ENCODE data around the gene TMUB1. TPM values are rescaled to one million over a fixed set of nuclear protein-coding genes. Genes with fewer than 3 reads are reported as not detected.

Gene TMUB1
- total and polyA plus RNA-seq, 9 of the 15 experiments (the other 6 are each of a cell fraction or from before 2014, with no cell fraction given), result 0.14 to 241 (median 74.1) TPM

GRCh38 chr7:151039850-151040548 lies 43.3 kb downstream of the TMUB1 start (continued):
- TF ChIP-seq, protein P1, sequence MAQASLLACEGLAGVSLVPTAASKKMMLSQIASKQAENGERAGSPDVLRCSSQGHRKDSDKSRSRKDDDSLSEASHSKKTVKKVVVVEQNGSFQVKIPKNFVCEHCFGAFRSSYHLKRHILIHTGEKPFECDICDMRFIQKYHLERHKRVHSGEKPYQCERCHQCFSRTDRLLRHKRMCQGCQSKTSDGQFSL (CRISPR knock-in tag; IDR thresholded peaks at IDR 0.05), result peak; percentile 81; the same call in 1 of the 2 replicates
- TF ChIP-seq, protein P1 (tag; IDR thresholded peaks at IDR 0.05), result no peak
- TF ChIP-seq ZEB2 (IDR thresholded peaks at IDR 0.05) (no peak), FOXA3 (CRISPR knock-in tag; conservative IDR thresholded peaks at IDR 0.05 in 1 of 2, IDR thresholded peaks at IDR 0.05 in 1 of 2) (peak in 1 of 2 experiments; percentile 11; a peak in 1 of 4 replicates), PRDM10 (IDR thresholded peaks at IDR 0.05; ENCODE audit: partially characterized antibody) (peak; percentile 2), SIN3A (IDR thresholded peaks at IDR 0.05; ENCODE audit: borderline replicate concordance in 2 of 2, control insufficient read depth in 1 of 2, low read depth in 2 of 2, low read length in 2 of 2) (0 out of 4 replicates have a peak, but pooled peaks of 1 of the 2 experiments have one; percentile 3), CBFB (CRISPR knock-in tag; IDR thresholded peaks at IDR 0.05) (peak; percentile 63; the same call in 1 of the 2 replicates), TAF7 (tag; IDR thresholded peaks at IDR 0.05) (no peak), EP300 (IDR thresholded peaks at IDR 0.05; ENCODE audit: low read length) (no peak), SMC3 (conservative IDR thresholded peaks at IDR 0.05; ENCODE audit: insufficient read depth, low read depth, low read length) (no peak; the same call in 1 of the 2 replicates), ZBTB34 (CRISPR knock-in tag; IDR thresholded peaks at IDR 0.05) (no peak), ZBTB17 (CRISPR knock-in tag; IDR thresholded peaks at IDR 0.05) (peak; percentile 46; the same call in 1 of the 2 replicates), ETS2 (tag; IDR thresholded peaks at IDR 0.05; ENCODE audit: borderline replicate concordance, poor library complexity, severe bottlenecking) (no peak)

Data from K562 (cell line).